Measurements from ENCODE around the gene PRR35. TPM values are rescaled to one million over a fixed set of nuclear protein-coding genes. Genes with fewer than 3 reads are reported as not detected.

Gene PRR35
- polyA plus RNA-seq, 1 donor from 2014 or later = not detected

- no peak for TF ChIP-seq EP300 (conservative IDR thresholded peaks at IDR 0.05; ENCODE audit: poor library complexity, severe bottlenecking)
- TF ChIP-seq RAD21 (conservative IDR thresholded peaks at IDR 0.05) = no peak
- no peak for TF ChIP-seq REST (IDR thresholded peaks at IDR 0.05; ENCODE audit: borderline replicate concordance)
- no peak for TF ChIP-seq CTCF (IDR thresholded peaks at IDR 0.05; ENCODE audit: poor library complexity, severe bottlenecking)
- no peak for TF ChIP-seq TAF1 (IDR thresholded peaks at IDR 0.05; ENCODE audit: low read depth)
- TF ChIP-seq MXI1 (conservative IDR thresholded peaks at IDR 0.05; ENCODE audit: poor library complexity, severe bottlenecking) = no peak
- TF ChIP-seq EZH2 (IDR thresholded peaks at IDR 0.05; ENCODE audit: borderline replicate concordance, insufficient read depth, low read length, poor library complexity, severe bottlenecking) = no peak
- TF ChIP-seq SMC3 (conservative IDR thresholded peaks at IDR 0.05; ENCODE audit: poor library complexity) = no peak
- TF ChIP-seq POLR2AphosphoS5 (IDR thresholded peaks at IDR 0.05) = no peak
- Histone ChIP-seq H3K9me2 (ENCODE audit: insufficient read depth, low read length) (no peaks in the 10 kb centered on the region), H3F3A (ENCODE audit: insufficient read depth, low read length, poor library complexity, severe bottlenecking) (no peaks in the 10 kb centered on the region), H3K9ac (ENCODE audit: low read length) (no peak within 1 kb of the TSS), H4K20me1 (ENCODE audit: insufficient read depth) (no peaks in the 10 kb centered on the region), H2AFZ (ENCODE audit: low read depth, low read length) (no peak within 1 kb of the TSS), H3K79me2 (replicated peaks; ENCODE audit: insufficient read depth, low read length) (peaks cover 15% of the 10 kb centered on the region), H3K27ac (ENCODE audit: low read length) (no peak within 1 kb of the TSS), H3K4me2 (ENCODE audit: low read length) (no peak within 1 kb of the TSS), H3K4me3 (ENCODE audit: low read length) (no peak within 1 kb of the TSS), H3K27me3 (ENCODE audit: insufficient read depth, low read depth, low read length) (peaks cover 9% of the 10 kb centered on the region), H3K9me3 (ENCODE audit: low read length) (no peaks in the 10 kb centered on the region), H3K36me3 (ENCODE audit: insufficient read depth, low read length) (no peaks in the 10 kb centered on the region)
Measured at GRCh38 chr16:566475-567372, 6.5 kb downstream of the PRR35 start, which contains the start of gene NHLRC4. NHLRC4 (plus strand) TSS chr16:567005; CDS start chr16:568048, 1,043 bp downstream.

- Histone ChIP-seq H3K36me3 (ENCODE audit: insufficient read depth, low read length) (no peaks in the 10 kb centered on the region), H3K9me2 (ENCODE audit: insufficient read depth, low read length) (no peaks in the 10 kb centered on the region), H3K4me2 (ENCODE audit: low read length) (no peak overlapping the region), H3K9me3 (ENCODE audit: low read length) (no peaks in the 10 kb centered on the region), H3K9ac (ENCODE audit: low read length) (no peak overlapping the region), H3K27me3 (ENCODE audit: insufficient read depth, low read depth, low read length) (peaks cover under 1% of the 10 kb centered on the region), H2AFZ (ENCODE audit: low read depth, low read length) (no peak overlapping the region), H3K79me2 (replicated peaks; ENCODE audit: insufficient read depth, low read length) (peaks cover 15% of the 10 kb centered on the region), H3K27ac (ENCODE audit: low read length) (no peak overlapping the region), H3F3A (ENCODE audit: insufficient read depth, low read length, poor library complexity, severe bottlenecking) (no peaks in the 10 kb centered on the region), H4K20me1 (ENCODE audit: insufficient read depth) (no peaks in the 10 kb centered on the region), H3K4me3 (ENCODE audit: low read length) (no peak overlapping the region)
- TF ChIP-seq RAD21 (conservative IDR thresholded peaks at IDR 0.05) (no peak), EP300 (conservative IDR thresholded peaks at IDR 0.05; ENCODE audit: poor library complexity, severe bottlenecking) (no peak), REST (IDR thresholded peaks at IDR 0.05; ENCODE audit: borderline replicate concordance) (no peak), EZH2 (IDR thresholded peaks at IDR 0.05; ENCODE audit: borderline replicate concordance, insufficient read depth, low read length, poor library complexity, severe bottlenecking) (no peak), SMC3 (conservative IDR thresholded peaks at IDR 0.05; ENCODE audit: poor library complexity) (no peak), MXI1 (conservative IDR thresholded peaks at IDR 0.05; ENCODE audit: poor library complexity, severe bottlenecking) (no peak), TAF1 (IDR thresholded peaks at IDR 0.05; ENCODE audit: low read depth) (no peak), CTCF (IDR thresholded peaks at IDR 0.05; ENCODE audit: poor library complexity, severe bottlenecking) (no peak), POLR2AphosphoS5 (IDR thresholded peaks at IDR 0.05) (no peak)
Measured at GRCh38 chr16:567373-568256, 7.4 kb downstream of the PRR35 start.
